HepG2 (cell line): ENCODE data around the gene DDX49. TPM values are rescaled to one million over a fixed set of nuclear protein-coding genes. Genes with fewer than 3 reads are reported as not detected.
A peak's percentile ranks its signal among the peaks of the same experiment; 100 is the strongest.

Experiments used
- CEBPZ ChIP-seq: IDR thresholded peaks from 2 replicates; pipeline ENCODE4 v1.6.1; 2012; ENCODE audit warnings: low read length, improper control_type of control experiment
- DDIT3 ChIP-seq: sonication (generic); formaldehyde crosslinking; IDR thresholded peaks from 2 replicates; pipeline ENCODE4 v1.4.0; 2020; ENCODE audit warnings: mild to moderate bottlenecking, missing genetic modification reagents
- FUBP1 ChIP-seq: sonication (generic); formaldehyde crosslinking; IDR thresholded peaks from 2 replicates; pipeline ENCODE4 v1.5.1; 2020; ENCODE audit warnings: missing genetic modification reagents, mild to moderate bottlenecking, borderline replicate concordance
- GZF1 ChIP-seq: sonication (generic); formaldehyde crosslinking; IDR thresholded peaks from 2 replicates; pipeline ENCODE4 v1.5.1; 2020; ENCODE audit warnings: mild to moderate bottlenecking, missing genetic modification reagents
- IRF9 ChIP-seq: sonication (generic); formaldehyde crosslinking; IDR thresholded peaks from 2 replicates; pipeline ENCODE4 v1.8.0; 2022; ENCODE audit warnings: missing genetic modification reagents, mild to moderate bottlenecking, borderline replicate concordance
- JUN ChIP-seq: sonication (generic); formaldehyde crosslinking; IDR thresholded peaks from 2 replicates; pipeline ENCODE4 v1.4.0; 2020; ENCODE audit warnings: mild to moderate bottlenecking, missing genetic modification reagents
- KLF15 ChIP-seq: sonication (generic); formaldehyde crosslinking; IDR thresholded peaks from 2 replicates; pipeline ENCODE4 v1.8.1; 2023; ENCODE audit warnings: borderline replicate concordance, mild to moderate bottlenecking, inconsistent platforms, missing genetic modification reagents, mixed read lengths
- PAXIP1 ChIP-seq: sonication (generic); formaldehyde crosslinking; conservative IDR thresholded peaks from 2 replicates; pipeline ENCODE4 v1.4.0; 2020; ENCODE audit warnings: mild to moderate bottlenecking, missing genetic modification reagents, moderate library complexity
- POLR2G ChIP-seq: fragments of 200-400 bp; formaldehyde crosslinking; IDR thresholded peaks from 2 replicates; pipeline ENCODE4 v1.6.1; 2018; ENCODE audit warnings: mild to moderate bottlenecking, low read depth, low read length, moderate library complexity
- RFXAP ChIP-seq: sonication (generic); formaldehyde crosslinking; IDR thresholded peaks from 2 replicates; pipeline ENCODE4 v1.4.0; 2020; ENCODE audit warnings: missing genetic modification reagents, borderline replicate concordance
- SRSF9 ChIP-seq: fragments of 200-400 bp; formaldehyde crosslinking; IDR thresholded peaks from 2 replicates; pipeline ENCODE4 v1.6.1; 2018; ENCODE audit warnings: borderline replicate concordance, mild to moderate bottlenecking, low read depth, low read length; ENCODE audit not compliant: insufficient read depth, poor library complexity, severe bottlenecking
- ZBTB3 ChIP-seq: sonication (generic); formaldehyde crosslinking; IDR thresholded peaks from 2 replicates; pipeline ENCODE4 v1.4.0; 2020; ENCODE audit warnings: low read depth, mild to moderate bottlenecking, moderate library complexity, missing genetic modification reagents, borderline replicate concordance
- ZBTB7B ChIP-seq: sonication (generic); formaldehyde crosslinking; IDR thresholded peaks from 2 replicates; pipeline ENCODE4 v1.4.0; 2020; ENCODE audit warnings: missing genetic modification reagents
- ZNF331 ChIP-seq: sonication (generic); formaldehyde crosslinking; IDR thresholded peaks from 2 replicates; pipeline ENCODE4 v1.4.0; 2020; ENCODE audit warnings: missing genetic modification reagents
- ZNF414 ChIP-seq: sonication (generic); formaldehyde crosslinking; IDR thresholded peaks from 2 replicates; pipeline ENCODE4 v1.5.0; 2020; ENCODE audit warnings: missing genetic modification reagents
- ZNF792 ChIP-seq: IDR thresholded peaks from 2 replicates; pipeline ENCODE4 v1.6.1; 2016
- polyA plus RNA-seq, 8 experiments: library from polyadenylated mRNA; depleted of rRNA in 3 of 8; stranded (reverse) in 7 of 8; unstranded in 1 of 8; fragments of >200 nt; fragmentation: Illumina TruSeq in 4 of 8; extraction: Trizol in 4 of 8; gene quantifications; 2 replicates each; pipeline versions ENCODE4 v1.2.1 to v1.2.3, GENCODE V29; 2011 to 2016; ENCODE audit warnings: low read depth in 4 of 8, missing spikeins in 1 of 8, mixed read lengths in 1 of 8; ENCODE audit not compliant: insufficient read depth in 1 of 8
- total RNA-seq, 5 experiments: library from RNA; depleted of rRNA; stranded (reverse); fragments of >200 nt; fragmentation: Illumina TruSeq; extraction: Trizol; gene quantifications; 2 replicates each; pipeline ENCODE4 v1.2.3, GENCODE V29; 2016; ENCODE audit warnings: low read depth in 1 of 5

DDX49 gene
- total and polyA plus RNA-seq, 2 of the 13 experiments (the other 11 are each of a cell fraction or from before 2014, with no cell fraction given) = 27.0 to 46.2 TPM

GRCh38 chr19:18919086-18919899, at the start of gene DDX49, which contains the start of gene COPE (continued):
- TF ChIP-seq FUBP1 (CRISPR knock-in tag) (no peak), IRF9 (CRISPR knock-in tag) (no peak), ZNF331 (peak; percentile 45; the same call in 1 of the 2 replicates), KLF15 (CRISPR knock-in tag) (no peak), ZNF414 (CRISPR knock-in tag) (no peak), JUN (CRISPR knock-in tag) (no peak), RFXAP (CRISPR knock-in tag) (no peak), GZF1 (CRISPR knock-in tag) (no peak), ZBTB3 (CRISPR knock-in tag) (0 out of 2 replicates have a peak, but pooled peaks have one; percentile 60), POLR2G (peak; percentile 94), ZBTB7B (CRISPR knock-in tag) (no peak), DDIT3 (CRISPR knock-in tag) (no peak), SRSF9 (no peak), CEBPZ (peak; percentile 63), PAXIP1 (peak; percentile 44), ZNF792 (peak; percentile 15; the same call in 1 of the 2 replicates)
